AG04449 (cell line): ENCODE measurements around the gene CAPN7.

Source experiments
- CTCF ChIA-PET: fragments of 350-600 bp; formaldehyde crosslinking; extraction: SDS; loops from one replicate; lab custom pipeline; 2021; ENCODE audit warnings: antibody characterized with exemption; lab: Yijun Ruan, JAX
- POLR2A ChIA-PET: fragments of 400-600, 350-600 bp; formaldehyde crosslinking; extraction: SDS; loops from one replicate; lab custom pipeline; 2020; ENCODE audit warnings: antibody characterized with exemption, inconsistent platforms; lab: Yijun Ruan, JAX
- DNase-seq: peaks from one replicate; pipeline ENCODE4 v3.0.0-alpha.2; 2010; ENCODE audit warnings: low read depth, low spot score
- H3K4me3 ChIP-seq: 2 replicates; pipeline ENCODE4 v1.5.1; 2011; ENCODE audit warnings: low read depth, mild to moderate bottlenecking, control low read depth, low read length
- CTCF ChIP-seq: IDR thresholded peaks from one replicate; pipeline ENCODE4 v1.5.1; 2011; ENCODE audit warnings: mild to moderate bottlenecking, moderate library complexity, low read length, control low read depth, inconsistent platforms; ENCODE audit not compliant: insufficient read depth; ENCODE audit errors: missing control alignments

Gene CAPN7

DNA sequence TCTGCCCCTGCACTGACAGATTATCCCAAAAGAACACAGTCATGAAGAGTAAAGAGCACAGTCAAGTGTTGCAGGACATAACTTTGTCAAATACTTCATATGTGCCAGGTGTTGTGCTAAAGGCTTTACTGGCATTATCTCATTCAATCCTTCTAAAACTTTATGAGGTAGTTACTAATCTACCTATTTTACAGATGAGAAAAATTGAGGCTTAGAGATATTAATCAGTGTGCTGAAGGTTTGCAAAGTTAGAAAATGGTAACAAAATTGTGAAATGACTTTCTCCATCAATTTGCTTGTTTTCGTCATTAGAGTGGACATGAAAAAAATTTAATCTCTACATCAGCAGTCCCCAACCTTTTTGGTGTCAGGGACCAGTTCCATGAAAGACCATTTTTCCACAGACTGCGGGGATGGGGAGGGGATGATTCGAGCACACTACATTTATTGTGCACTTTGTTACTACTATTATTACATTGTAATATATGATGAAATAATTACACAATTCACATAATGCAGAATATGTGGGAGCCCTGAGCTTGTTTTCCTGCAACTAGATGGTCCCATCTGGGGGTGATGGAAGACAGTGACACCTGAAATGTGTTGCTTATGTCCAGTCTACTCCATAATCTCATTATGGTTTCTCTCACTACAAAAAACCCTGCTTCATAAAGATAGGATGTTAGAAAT, 8.6 kb upstream of the CAPN7 start:
- POLR2A ChIA-PET = interaction anchor here (1.0 kb wide), 1 partner anchor 9 kb away, joined by 3 read pairs; the partner anchor contains the start of gene CAPN7
- no peak for DNase-seq
- no peak for TF ChIP-seq CTCF
- H3K4me3 ChIP-seq = no peak overlapping the region
- CTCF ChIA-PET = interaction anchor here (1.8 to 2.3 kb wide), 2 partner anchors 88 to 89 kb away, joined by 6 to 7 read pairs; no protein-coding TSS in a partner anchor

DNA sequence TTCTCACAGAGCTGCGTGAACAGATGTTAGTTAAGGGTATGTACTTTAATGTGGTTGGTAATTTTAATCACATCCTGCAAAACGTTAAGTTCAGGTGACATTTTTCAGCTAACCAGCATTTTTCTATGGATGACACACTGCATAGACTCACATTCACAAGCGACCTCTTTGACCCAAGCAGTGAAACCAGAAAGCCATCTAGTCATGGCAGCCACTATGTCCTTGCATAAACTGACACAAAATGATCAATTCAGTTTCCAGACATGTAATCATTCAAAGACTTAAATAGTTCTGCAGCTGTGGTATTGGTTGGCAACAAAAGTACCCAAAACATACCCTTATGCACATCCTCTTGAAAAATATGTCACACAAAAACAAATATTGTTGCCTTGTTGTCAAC, 7.4 kb upstream of the CAPN7 start:
- ChIA-PET POLR2A (no interaction called here), CTCF (interaction anchor here (2.3 kb wide), 1 partner anchor 90 kb away, joined by 7 read pairs; no protein-coding TSS in a partner anchor)
- H3K4me3 ChIP-seq = no peak overlapping the region
- TF ChIP-seq CTCF = no peak
- no peak for DNase-seq

- no peak for TF ChIP-seq CTCF
- no peak overlapping the region for H3K4me3 ChIP-seq
- DNase-seq = no peak
- ChIA-PET POLR2A (no interaction called here), CTCF (interaction anchor here (0.8 to 6.7 kb wide), 4 partner anchors 90 to 764 kb away, joined by 3 to 95 read pairs (median 20); no protein-coding TSS in a partner anchor)
Measured at GRCh38 chr3:15199493-15200105, 6.4 kb upstream of the CAPN7 start.

- no peak for DNase-seq
- TF ChIP-seq CTCF = no peak
- CTCF ChIA-PET = interaction anchor here (1.0 to 6.7 kb wide), 30 partner anchors 8 to 1064 kb away, joined by 3 to 95 read pairs (median 6); no protein-coding TSS in a partner anchor
- no peak overlapping the region for H3K4me3 ChIP-seq
- POLR2A ChIA-PET = interaction anchor here (0.6 kb wide), 1 partner anchor 159 kb away, joined by 5 read pairs; no protein-coding TSS in a partner anchor
Measured at GRCh38 chr3:15204005-15204404, 2.0 kb upstream of the CAPN7 start.

GRCh38 chr3:15205482-15205933, 538 bp upstream of the CAPN7 start:
- ChIA-PET POLR2A (interaction anchor here (0.5 to 1.4 kb wide), 6 partner anchors 8 to 39 kb away, joined by 3 to 6 read pairs (median 3); no protein-coding TSS in a partner anchor), CTCF (interaction anchor here (0.8 to 6.7 kb wide), 23 partner anchors 10 to 352 kb away, joined by 3 to 95 read pairs (median 3); no protein-coding TSS in a partner anchor)
- DNase-seq = no peak
- no peak for TF ChIP-seq CTCF
- H3K4me3 ChIP-seq = peak overlapping the region; percentile 64
